DND-41 (cell line): ENCODE results near the gene SNX25.
"Not testable (repeated sequence)": the region's sequence is repeated elsewhere in the genome, so short reads cannot be mapped to it uniquely, and the experiment has no call there.

Experiments used
- ATAC-seq: fragments of 200-7000 bp; cut with Tn5 transposase; 3 replicates; pipeline ENCODE4 v1.9.1; 2021; ENCODE audit warnings: low read depth; ENCODE audit not compliant: insufficient read depth
- DNase-seq: peaks from one replicate; pipeline ENCODE4 v3.0.0-alpha.2; 2020
- H2AFZ ChIP-seq: 2 replicates; pipeline ENCODE4 v1.6.0; 2012; ENCODE audit warnings: low read depth, low read length
- H3K27ac ChIP-seq: 2 replicates; pipeline ENCODE4 v1.5.1; 2012; ENCODE audit warnings: low read length, inconsistent platforms
- H3K27me3 ChIP-seq: fragments of 200-600 bp; sonication (generic); 2 replicates; pipeline ENCODE4 v1.6.0; 2012; ENCODE audit warnings: low read length, mild to moderate bottlenecking, inconsistent platforms; ENCODE audit not compliant: insufficient read depth, poor library complexity
- H3K36me3 ChIP-seq: 2 replicates; pipeline ENCODE4 v1.5.1; 2012; ENCODE audit warnings: low read length, inconsistent platforms; ENCODE audit not compliant: insufficient read depth
- H3K4me1 ChIP-seq: 2 replicates; pipeline ENCODE4 v1.5.1; 2012; ENCODE audit warnings: mild to moderate bottlenecking, low read length; ENCODE audit not compliant: insufficient read depth
- H3K4me2 ChIP-seq: 2 replicates; pipeline ENCODE4 v1.6.0; 2012; ENCODE audit warnings: mild to moderate bottlenecking, moderate library complexity, low read length, inconsistent platforms; ENCODE audit not compliant: insufficient read depth
- H3K4me3 ChIP-seq, 2 experiments: fragments of 200-600 bp in 1 of 2; shearing (Covaris generic) in 1 of 2; 2 replicates each; pipeline ENCODE4 v1.5.1; 2012 to 2016; ENCODE audit warnings: inconsistent platforms in 2 of 2, low read length in 2 of 2, mild to moderate bottlenecking in 2 of 2, low read depth in 1 of 2, moderate library complexity in 1 of 2
- H3K79me2 ChIP-seq: 2 replicates; pipeline ENCODE4 v1.6.0; 2012; ENCODE audit warnings: low read length, inconsistent platforms; ENCODE audit not compliant: insufficient read depth
- H3K9ac ChIP-seq: 2 replicates; pipeline ENCODE4 v1.6.0; 2012; ENCODE audit warnings: low read depth, mild to moderate bottlenecking, inconsistent platforms, low read length, moderate library complexity
- H3K9me3 ChIP-seq: 2 replicates; pipeline ENCODE4 v1.5.1; 2012; ENCODE audit warnings: low read length, moderate library complexity, mild to moderate bottlenecking, inconsistent platforms; ENCODE audit not compliant: insufficient read depth, severe bottlenecking
- H4K20me1 ChIP-seq: 2 replicates; pipeline ENCODE4 v1.6.0; 2012; ENCODE audit warnings: low read length; ENCODE audit not compliant: insufficient read depth
- CTCF ChIP-seq: IDR thresholded peaks from 2 replicates; pipeline ENCODE4 v1.5.1; 2012; ENCODE audit warnings: borderline replicate concordance, low read length, moderate library complexity, mild to moderate bottlenecking; ENCODE audit not compliant: poor library complexity, severe bottlenecking; ENCODE audit errors: extremely low read depth
- EZH2 ChIP-seq: IDR thresholded peaks from 3 replicates; pipeline ENCODE4 v1.6.1; 2012; ENCODE audit warnings: borderline replicate concordance, low read depth, mild to moderate bottlenecking, moderate library complexity, low read length, inconsistent platforms; ENCODE audit not compliant: severe bottlenecking

Gene SNX25

GRCh38 chr4:185196437-185196836 lies 13.0 kb upstream of the SNX25 start:
- H3K27ac ChIP-seq, result no peak overlapping the region
- no peak overlapping the region for H2AFZ ChIP-seq
- no peaks in the 10 kb centered on the region for H3K27me3 ChIP-seq
- H3K4me3 ChIP-seq, result no peak overlapping the region
- peaks cover 5% of the 10 kb centered on the region; the same call in 1 of the 2 replicates for H3K36me3 ChIP-seq
- H4K20me1 ChIP-seq, result no peaks in the 10 kb centered on the region; the same call in 1 of the 2 replicates
- TF ChIP-seq EZH2, result no peak
- TF ChIP-seq CTCF, result no peak
- H3K4me1 ChIP-seq, result 0 out of 2 replicates have a peak, but pooled peaks cover under 1% of the 10 kb centered on the region
- ATAC-seq (no peak), DNase-seq (no peak)
- H3K4me2 ChIP-seq, result no peak overlapping the region
- H3K9ac ChIP-seq, result no peak overlapping the region
- H3K79me2 ChIP-seq, result peaks cover 27% of the 10 kb centered on the region
- H3K9me3 ChIP-seq, result no peaks in the 10 kb centered on the region

- peaks cover 18% of the 10 kb centered on the region for H3K4me1 ChIP-seq
- H3K4me3 ChIP-seq, H3K27me3 ChIP-seq, H3K36me3 ChIP-seq, DNase-seq, H4K20me1 ChIP-seq, H3K9ac ChIP-seq, ATAC-seq, H3K9me3 ChIP-seq, H2AFZ ChIP-seq, H3K4me2 ChIP-seq, H3K27ac ChIP-seq: not testable (repeated sequence)
- peaks cover 45% of the 10 kb centered on the region for H3K79me2 ChIP-seq
These were observed 11.2 kb upstream of the SNX25 start for GRCh38 chr4:185198189-185198588.

GRCh38 chr4:185201977-185202962 lies 7.1 kb upstream of the SNX25 start:
- ATAC-seq, result no peak
- Histone ChIP-seq H3K4me3 (peak overlapping the region in 1 of 2 experiments; percentile 76; a peak in 3 of 4 replicates), H2AFZ (no peak overlapping the region; the same call in 1 of the 2 replicates), H3K79me2 (peaks cover 45% of the 10 kb centered on the region), H3K4me2 (peak overlapping the region; percentile 99), H3K27ac (peak overlapping the region; percentile 28; the same call in 1 of the 2 replicates), H4K20me1 (no peaks in the 10 kb centered on the region; the same call in 1 of the 2 replicates), H3K27me3 (no peaks in the 10 kb centered on the region), H3K9ac (peak overlapping the region; percentile 96), H3K9me3 (no peaks in the 10 kb centered on the region), H3K36me3 (peaks cover 5% of the 10 kb centered on the region; the same call in 1 of the 2 replicates), H3K4me1 (peaks cover 35% of the 10 kb centered on the region)
- TF ChIP-seq EZH2, result no peak
- no peak for TF ChIP-seq CTCF
- no peak for DNase-seq

- peak overlapping the region; percentile 91 for H2AFZ ChIP-seq
- no peaks in the 10 kb centered on the region for H3K9me3 ChIP-seq
- H3K9ac ChIP-seq, result peak overlapping the region; percentile 96
- H3K79me2 ChIP-seq, result peaks cover 42% of the 10 kb centered on the region
- H3K36me3 ChIP-seq, result peaks cover 5% of the 10 kb centered on the region; the same call in 1 of the 2 replicates
- peak overlapping the region; percentile 52 to 76; a peak in 3 of 4 replicates for H3K4me3 ChIP-seq
- no peak; the same call in 2 of the 3 replicates for ATAC-seq
- TF ChIP-seq EZH2 (no peak), CTCF (no peak)
- peaks cover 35% of the 10 kb centered on the region for H3K4me1 ChIP-seq
- no peak for DNase-seq
- no peaks in the 10 kb centered on the region for H3K27me3 ChIP-seq
- H3K27ac ChIP-seq, result peak overlapping the region; percentile 60
- no peaks in the 10 kb centered on the region for H4K20me1 ChIP-seq
- peak overlapping the region; percentile 99 for H3K4me2 ChIP-seq
These were observed 6.4 kb upstream of the SNX25 start for GRCh38 chr4:185202984-185203485.
